ENCODE data around the gene WRAP53.

WRAP53 gene

DNA sequence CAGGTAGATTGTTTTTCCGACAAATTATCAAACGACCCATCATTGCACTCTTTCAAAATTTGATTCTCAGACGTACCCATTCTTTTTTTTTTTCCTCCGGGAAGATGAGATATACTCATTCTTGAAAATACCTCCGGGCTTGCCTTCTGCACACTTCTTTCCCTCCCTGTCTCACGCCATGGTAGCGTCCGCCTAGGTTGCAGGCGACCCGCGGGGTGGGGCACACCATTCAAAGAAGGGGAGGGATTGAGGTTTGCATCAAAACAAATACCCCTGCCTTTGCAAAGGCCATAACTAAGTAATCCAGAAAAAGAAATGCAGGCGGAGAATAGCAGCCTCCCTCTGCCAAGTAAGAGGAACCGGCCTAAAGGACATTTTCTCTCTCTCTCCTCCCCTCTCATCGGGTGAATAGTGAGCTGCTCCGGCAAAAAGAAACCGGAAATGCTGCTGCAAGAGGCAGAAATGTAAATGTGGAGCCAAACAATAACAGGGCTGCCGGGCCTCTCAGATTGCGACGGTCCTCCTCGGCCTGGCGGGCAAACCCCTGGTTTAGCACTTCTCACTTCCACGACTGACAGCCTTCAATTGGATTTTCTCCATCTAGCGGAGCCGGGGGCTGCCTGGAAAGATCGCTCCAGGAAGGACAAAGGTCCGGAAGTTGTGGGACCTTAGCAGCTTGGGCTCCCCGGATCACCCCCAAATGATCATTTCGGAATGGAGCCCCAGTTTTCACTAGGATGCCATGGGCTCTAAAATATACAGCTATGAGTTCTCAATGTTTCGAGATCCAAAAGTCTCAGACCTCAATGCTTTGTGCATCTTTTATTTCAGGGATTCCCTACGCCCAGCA, 1.8 kb upstream of the WRAP53 start:
- H3F3A ChIP-seq (ENCODE audit: low read depth): 0 out of 2 replicates have a peak, but pooled peaks cover 2% of the 10 kb centered on the region
- H3K36me3 ChIP-seq (ENCODE audit: insufficient read depth, low read length): peaks cover 6% of the 10 kb centered on the region; the same call in 1 of the 2 replicates
- H3K79me2 ChIP-seq (ENCODE audit: insufficient read depth, low read length): peaks cover 73% of the 10 kb centered on the region
- peak overlapping the region; percentile 33; the same call in 1 of the 2 replicates for H2AFZ ChIP-seq (ENCODE audit: low read length)
- peaks cover 33% of the 10 kb centered on the region for H4K20me1 ChIP-seq (ENCODE audit: insufficient read depth, low read length, poor library complexity, severe bottlenecking)
- H3K9me3 ChIP-seq (ENCODE audit: insufficient read depth, low read depth, low read length): no peaks in the 10 kb centered on the region
- no peaks in the 10 kb centered on the region for H3K9me2 ChIP-seq (replicated peaks; ENCODE audit: low read depth, low read length)
- H3K4me2 ChIP-seq (ENCODE audit: low read depth, low read length, poor library complexity, severe bottlenecking): peak overlapping the region; percentile 82
- peak overlapping the region; percentile 98 for H3K9ac ChIP-seq (ENCODE audit: low read depth, low read length, poor library complexity, severe bottlenecking)
- H3K4me3 ChIP-seq (ENCODE audit: low read length, poor library complexity, severe bottlenecking): peak overlapping the region; percentile 82
- peaks cover 24% of the 10 kb centered on the region for H3K4me1 ChIP-seq (ENCODE audit: insufficient read depth, low read length, poor library complexity, severe bottlenecking)
- TF ChIP-seq EZH2phosphoT487 (IDR thresholded peaks at IDR 0.05; ENCODE audit: borderline replicate concordance): no peak
- TF ChIP-seq, protein P1, sequence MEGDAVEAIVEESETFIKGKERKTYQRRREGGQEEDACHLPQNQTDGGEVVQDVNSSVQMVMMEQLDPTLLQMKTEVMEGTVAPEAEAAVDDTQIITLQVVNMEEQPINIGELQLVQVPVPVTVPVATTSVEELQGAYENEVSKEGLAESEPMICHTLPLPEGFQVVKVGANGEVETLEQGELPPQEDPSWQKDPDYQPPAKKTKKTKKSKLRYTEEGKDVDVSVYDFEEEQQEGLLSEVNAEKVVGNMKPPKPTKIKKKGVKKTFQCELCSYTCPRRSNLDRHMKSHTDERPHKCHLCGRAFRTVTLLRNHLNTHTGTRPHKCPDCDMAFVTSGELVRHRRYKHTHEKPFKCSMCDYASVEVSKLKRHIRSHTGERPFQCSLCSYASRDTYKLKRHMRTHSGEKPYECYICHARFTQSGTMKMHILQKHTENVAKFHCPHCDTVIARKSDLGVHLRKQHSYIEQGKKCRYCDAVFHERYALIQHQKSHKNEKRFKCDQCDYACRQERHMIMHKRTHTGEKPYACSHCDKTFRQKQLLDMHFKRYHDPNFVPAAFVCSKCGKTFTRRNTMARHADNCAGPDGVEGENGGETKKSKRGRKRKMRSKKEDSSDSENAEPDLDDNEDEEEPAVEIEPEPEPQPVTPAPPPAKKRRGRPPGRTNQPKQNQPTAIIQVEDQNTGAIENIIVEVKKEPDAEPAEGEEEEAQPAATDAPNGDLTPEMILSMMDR (conservative IDR thresholded peaks at IDR 0.05; ENCODE audit: low read length): no peak
- H3K27me3 ChIP-seq (ENCODE audit: insufficient read depth, low read length, poor library complexity, severe bottlenecking): peaks cover 4% of the 10 kb centered on the region

DNA sequence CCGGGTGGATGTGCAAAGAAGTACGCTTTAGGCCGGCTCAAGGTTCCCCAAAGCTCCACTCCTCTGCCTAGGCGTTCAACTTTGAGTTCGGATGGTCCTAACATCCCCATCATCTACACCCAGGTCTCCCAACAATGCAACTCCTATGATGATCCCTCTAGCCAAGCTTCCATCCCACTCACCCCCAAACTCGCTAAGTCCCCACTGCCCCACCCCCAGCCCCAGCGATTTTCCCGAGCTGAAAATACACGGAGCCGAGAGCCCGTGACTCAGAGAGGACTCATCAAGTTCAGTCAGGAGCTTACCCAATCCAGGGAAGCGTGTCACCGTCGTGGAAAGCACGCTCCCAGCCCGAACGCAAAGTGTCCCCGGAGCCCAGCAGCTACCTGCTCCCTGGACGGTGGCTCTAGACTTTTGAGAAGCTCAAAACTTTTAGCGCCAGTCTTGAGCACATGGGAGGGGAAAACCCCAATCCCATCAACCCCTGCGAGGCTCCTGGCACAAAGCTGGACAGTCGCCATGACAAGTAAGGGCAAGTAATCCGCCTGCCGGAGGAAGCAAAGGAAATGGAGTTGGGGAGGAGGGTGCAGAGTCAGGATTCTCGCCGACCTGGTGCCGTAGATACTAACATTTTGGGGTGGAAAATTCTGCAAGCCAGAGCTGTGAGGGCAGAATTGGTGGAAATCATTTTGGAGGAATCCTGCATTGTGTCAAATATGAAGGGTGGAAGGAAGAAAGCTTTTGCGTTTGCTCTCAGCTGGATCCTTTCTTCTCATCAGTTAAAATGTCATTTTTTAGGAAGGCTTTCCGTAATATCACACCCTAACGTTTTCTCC, 987 bp upstream of the WRAP53 start, which contains the start of gene TP53:
TP53 (minus strand) TSS at position 419 of the 836 bp plus-strand sequence. CDS start 10,896 bp downstream, outside the sequence.
- Histone ChIP-seq H4K20me1 (ENCODE audit: insufficient read depth, low read length, poor library complexity, severe bottlenecking) (peaks cover 32% of the 10 kb centered on the region), H3K27me3 (ENCODE audit: insufficient read depth, low read length, poor library complexity, severe bottlenecking) (peaks cover 4% of the 10 kb centered on the region), H3F3A (ENCODE audit: low read depth) (0 out of 2 replicates have a peak, but pooled peaks cover 2% of the 10 kb centered on the region), H3K9ac (ENCODE audit: low read depth, low read length, poor library complexity, severe bottlenecking) (peak within 1 kb of the TSS; percentile 98), H3K4me3 (ENCODE audit: low read length, poor library complexity, severe bottlenecking) (peak within 1 kb of the TSS; percentile 82), H3K4me2 (ENCODE audit: low read depth, low read length, poor library complexity, severe bottlenecking) (peak within 1 kb of the TSS; percentile 88), H3K79me2 (ENCODE audit: insufficient read depth, low read length) (peaks cover 65% of the 10 kb centered on the region), H3K4me1 (ENCODE audit: insufficient read depth, low read length, poor library complexity, severe bottlenecking) (peaks cover 24% of the 10 kb centered on the region), H3K9me2 (replicated peaks; ENCODE audit: low read depth, low read length) (no peaks in the 10 kb centered on the region), H3K36me3 (ENCODE audit: insufficient read depth, low read length) (peaks cover 6% of the 10 kb centered on the region; the same call in 1 of the 2 replicates), H2AFZ (ENCODE audit: low read length) (peak within 1 kb of the TSS; percentile 83), H3K9me3 (ENCODE audit: insufficient read depth, low read depth, low read length) (no peaks in the 10 kb centered on the region)
- TF ChIP-seq, protein P1 (conservative IDR thresholded peaks at IDR 0.05; ENCODE audit: low read length): no peak
- no peak for TF ChIP-seq EZH2phosphoT487 (IDR thresholded peaks at IDR 0.05; ENCODE audit: borderline replicate concordance)

DNA sequence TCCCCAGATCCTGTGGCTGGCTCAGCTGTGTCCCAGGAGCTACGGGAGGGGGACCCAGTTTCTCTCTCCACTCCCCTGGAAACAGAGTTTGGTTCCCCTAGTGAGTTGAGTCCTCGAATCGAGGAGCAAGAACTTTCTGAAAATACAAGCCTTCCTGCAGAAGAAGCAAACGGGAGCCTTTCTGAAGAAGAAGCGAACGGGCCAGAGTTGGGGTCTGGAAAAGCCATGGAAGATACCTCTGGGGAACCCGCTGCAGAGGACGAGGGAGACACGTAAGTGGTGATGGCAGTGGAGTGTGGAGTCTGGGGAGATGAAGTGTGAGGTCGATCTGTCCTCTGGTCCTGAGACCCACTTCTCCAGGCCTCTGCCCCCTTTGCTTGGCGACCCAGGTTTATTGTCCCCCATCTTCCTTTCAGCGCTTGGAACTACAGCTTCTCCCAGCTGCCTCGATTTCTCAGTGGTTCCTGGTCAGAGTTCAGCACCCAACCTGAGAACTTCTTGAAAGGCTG, 585 bp downstream of the WRAP53 start:
- no peaks in the 10 kb centered on the region for H3K9me2 ChIP-seq (replicated peaks; ENCODE audit: low read depth, low read length)
- no peaks in the 10 kb centered on the region for H3K9me3 ChIP-seq (ENCODE audit: insufficient read depth, low read depth, low read length)
- H3K27me3 ChIP-seq (ENCODE audit: insufficient read depth, low read length, poor library complexity, severe bottlenecking): peaks cover 4% of the 10 kb centered on the region
- H3K79me2 ChIP-seq (ENCODE audit: insufficient read depth, low read length): peaks cover 49% of the 10 kb centered on the region
- peaks cover 24% of the 10 kb centered on the region for H3K4me1 ChIP-seq (ENCODE audit: insufficient read depth, low read length, poor library complexity, severe bottlenecking)
- no peak for TF ChIP-seq EZH2phosphoT487 (IDR thresholded peaks at IDR 0.05; ENCODE audit: borderline replicate concordance)
- TF ChIP-seq, protein P1 (conservative IDR thresholded peaks at IDR 0.05; ENCODE audit: low read length): no peak
- H3K36me3 ChIP-seq (ENCODE audit: insufficient read depth, low read length): peaks cover 3% of the 10 kb centered on the region; the same call in 1 of the 2 replicates
- peak overlapping the region; percentile 82 for H3K4me3 ChIP-seq (ENCODE audit: low read length, poor library complexity, severe bottlenecking)
- peak overlapping the region; percentile 98 for H3K9ac ChIP-seq (ENCODE audit: low read depth, low read length, poor library complexity, severe bottlenecking)
- H3F3A ChIP-seq (ENCODE audit: low read depth): 0 out of 2 replicates have a peak, but pooled peaks cover 2% of the 10 kb centered on the region
- peak overlapping the region; percentile 77 for H2AFZ ChIP-seq (ENCODE audit: low read length)
- H4K20me1 ChIP-seq (ENCODE audit: insufficient read depth, low read length, poor library complexity, severe bottlenecking): peaks cover 21% of the 10 kb centered on the region
- peak overlapping the region; percentile 88 for H3K4me2 ChIP-seq (ENCODE audit: low read depth, low read length, poor library complexity, severe bottlenecking)

All from Loucy (cell line).